HG02642 (cell line): ENCODE results near the gene SLC6A19.

Source experiments
- ATAC-seq: cut with Tn5 transposase; IDR thresholded peaks from one replicate; pipeline ENCODE4 v1.9.1; 2021; ENCODE audit warnings: mild to moderate bottlenecking; ENCODE audit not compliant: unreplicated experiment, poor library complexity

The SLC6A19 gene

DNA sequence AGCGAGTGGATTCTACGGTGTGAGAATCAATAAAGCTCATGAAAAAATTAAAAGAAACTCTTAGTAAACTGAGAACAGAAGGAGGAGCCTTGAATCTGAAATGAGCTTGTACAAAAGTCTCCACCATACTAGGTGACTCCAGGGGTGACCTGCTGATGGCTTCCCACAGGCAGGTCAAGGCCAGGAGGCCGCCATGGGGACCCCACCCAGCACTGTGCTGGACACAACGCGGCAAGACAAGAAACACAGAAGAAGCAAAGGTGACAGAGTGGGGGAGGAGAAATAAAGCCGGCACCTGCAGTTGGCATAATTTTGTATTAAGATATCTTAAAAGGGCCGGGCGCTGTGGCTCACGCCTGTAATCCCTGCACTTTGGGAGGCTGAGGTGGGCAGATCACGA is 12.1 kb upstream of the SLC6A19 start:
- ATAC-seq: no peak

DNA sequence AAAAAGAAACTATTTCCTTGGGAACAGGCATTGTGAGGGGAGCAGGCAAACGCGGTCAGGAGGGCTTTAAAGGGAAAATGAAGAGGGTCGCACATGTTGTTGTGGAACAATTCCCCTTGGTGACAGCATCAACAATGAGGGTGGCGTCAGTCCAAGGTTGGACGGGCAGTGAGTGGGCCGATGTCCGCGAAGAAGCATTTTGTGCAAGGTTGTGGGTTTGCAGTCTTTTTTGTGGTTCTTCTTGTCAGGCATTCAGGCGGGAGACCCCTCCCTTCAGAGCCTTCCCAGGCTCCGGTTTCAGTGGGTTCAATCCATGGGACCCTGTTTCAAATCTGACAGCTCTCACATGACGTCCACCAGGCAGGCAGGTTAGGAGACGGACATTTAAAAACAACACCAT is 11.1 kb upstream of the SLC6A19 start:
- ATAC-seq: no peak

DNA sequence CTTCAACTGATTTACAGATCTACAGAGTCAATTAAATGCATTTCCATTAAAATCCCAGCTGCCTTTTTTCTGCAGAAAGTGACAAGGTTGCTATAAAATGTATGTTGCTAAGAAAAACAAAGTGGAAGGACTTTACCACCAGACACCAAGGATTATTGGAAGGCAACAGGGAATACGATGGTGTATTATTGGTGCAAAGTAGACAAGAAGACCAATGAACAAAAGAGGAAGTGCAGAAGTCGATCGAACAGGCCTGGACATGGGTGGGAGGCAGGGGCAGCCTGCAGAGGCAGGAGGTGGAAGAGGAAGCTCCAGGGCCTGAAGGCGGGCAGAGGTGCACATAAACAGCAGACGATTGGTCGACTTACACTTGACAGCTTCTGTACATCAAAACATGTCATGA is 10.6 kb upstream of the SLC6A19 start:
- no peak for ATAC-seq

DNA sequence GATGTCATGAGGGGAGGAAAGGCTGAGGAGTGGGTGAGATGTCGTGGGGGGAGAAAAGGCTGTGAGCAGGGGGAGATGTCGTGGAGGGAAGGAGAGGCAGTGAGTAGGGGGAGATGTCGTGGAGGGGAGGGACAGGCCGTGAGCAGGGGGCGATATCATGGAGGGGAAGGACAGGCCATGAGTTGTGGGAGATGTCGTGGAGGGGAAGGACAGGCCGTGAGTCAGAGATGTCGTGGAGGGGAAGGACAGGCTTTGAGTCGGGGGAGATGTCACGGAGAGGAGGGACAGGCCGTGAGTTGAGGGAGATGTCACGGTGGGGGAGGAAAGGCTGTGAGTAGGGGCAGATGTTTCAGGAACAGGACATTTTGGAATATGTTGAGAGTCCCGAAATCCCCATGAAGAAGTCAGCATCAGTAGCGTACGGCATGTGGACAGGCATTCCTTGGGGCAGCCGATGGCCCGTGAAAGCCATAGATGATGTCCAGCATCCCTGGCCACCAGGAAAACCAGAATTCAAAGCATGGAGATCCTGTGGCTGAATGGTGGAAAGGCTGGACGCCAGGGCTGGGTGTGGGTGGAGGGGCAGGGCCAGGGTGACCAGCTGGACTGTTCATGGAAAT is 8.3 kb upstream of the SLC6A19 start:
- no peak for ATAC-seq

DNA sequence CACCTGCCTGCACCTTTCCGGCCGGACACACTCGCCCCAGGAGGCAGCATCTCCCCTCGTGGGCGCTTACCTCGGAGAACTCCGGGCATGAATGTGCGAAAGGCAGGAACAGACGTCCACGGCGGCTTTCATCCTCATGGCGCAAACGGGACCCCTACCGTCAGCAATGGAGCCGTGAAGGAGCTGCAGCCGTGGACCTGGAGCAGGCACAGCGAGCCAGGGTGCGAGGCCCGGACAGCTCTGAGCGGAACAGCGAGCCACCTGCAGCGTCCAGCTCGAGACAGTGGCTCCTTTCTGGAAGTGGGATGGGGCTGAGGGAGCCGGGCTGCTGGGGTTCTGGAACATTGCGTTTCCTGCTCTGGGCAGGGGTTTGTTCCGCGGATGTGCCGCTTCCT is 7.8 kb upstream of the SLC6A19 start:
- ATAC-seq: no peak

DNA sequence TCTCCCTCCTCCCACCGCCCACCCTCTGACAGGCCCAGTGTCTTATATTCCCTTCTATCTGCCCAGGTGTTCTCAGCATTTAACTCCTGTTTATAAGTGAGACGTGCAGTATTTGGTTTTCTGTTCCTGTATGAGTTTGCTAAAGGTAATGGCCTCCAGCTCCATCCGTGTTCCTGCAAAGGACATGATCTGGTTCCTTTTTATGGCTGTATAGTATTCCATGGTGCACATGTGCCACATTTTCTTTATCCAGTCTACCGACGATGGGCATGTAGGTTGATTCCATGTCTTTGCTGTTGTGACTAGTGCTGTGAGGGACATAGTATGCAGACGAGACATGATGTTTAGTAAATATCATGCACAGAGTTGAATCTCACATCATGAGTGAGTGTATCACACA is 7.0 kb upstream of the SLC6A19 start:
- no peak for ATAC-seq

DNA sequence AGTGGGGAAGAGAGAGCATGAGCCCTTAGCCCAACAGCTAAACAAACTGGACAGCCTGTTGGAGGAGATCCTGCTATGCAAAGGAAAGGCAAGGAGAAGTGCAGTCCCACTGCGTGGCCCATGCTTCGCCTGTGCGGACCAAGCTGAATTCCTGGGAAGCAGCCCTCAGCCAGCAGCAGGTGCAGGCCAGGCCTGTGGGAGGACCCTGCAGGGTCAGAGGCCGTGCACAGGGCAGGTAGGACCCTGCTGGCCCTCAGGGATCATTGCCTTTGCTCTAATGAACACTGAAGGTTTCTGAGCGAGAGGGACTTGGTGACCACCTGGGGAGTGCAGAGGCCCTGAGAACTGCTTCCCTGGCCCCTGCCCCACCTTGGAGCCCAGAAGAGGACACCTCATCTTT is 6.0 kb upstream of the SLC6A19 start:
- ATAC-seq: no peak

DNA sequence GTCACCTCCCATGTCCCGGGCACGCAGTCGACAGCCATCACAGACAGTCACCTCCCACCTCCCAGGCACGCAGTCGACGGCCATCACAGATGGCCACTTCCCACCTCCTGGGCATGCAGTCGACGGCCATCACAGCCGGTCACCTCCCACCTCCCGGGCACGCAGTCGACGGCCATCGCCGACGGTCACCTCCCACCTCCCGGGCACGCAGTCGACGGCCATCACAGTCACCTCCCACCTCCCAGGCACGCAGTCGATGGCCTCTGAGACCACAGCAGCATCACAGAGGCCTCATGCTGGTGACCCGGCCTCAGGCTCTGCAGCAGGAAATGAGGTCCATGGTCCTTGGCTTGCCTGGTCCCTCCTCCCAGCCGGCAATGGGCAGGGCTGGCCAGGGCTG is 5.5 kb upstream of the SLC6A19 start:
- ATAC-seq: no peak

DNA sequence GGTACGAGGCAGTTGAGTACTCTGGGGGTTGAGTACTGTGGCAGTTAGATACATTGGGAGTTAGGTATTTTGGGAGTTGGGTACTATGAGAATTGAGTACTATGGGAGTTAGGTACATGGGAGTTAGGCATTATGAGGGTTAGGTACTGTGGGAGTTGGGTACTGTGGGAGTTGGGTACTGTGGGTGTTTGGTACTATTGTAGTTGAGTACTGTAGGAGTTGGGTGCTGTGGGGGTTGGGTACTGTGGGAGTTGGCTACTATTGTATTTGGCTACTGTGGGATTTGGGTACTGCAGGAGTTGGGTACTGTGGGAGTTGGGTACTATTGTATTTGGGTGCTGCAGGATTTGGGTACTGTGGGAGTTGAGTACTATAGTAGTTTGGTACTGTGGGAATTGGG is 4.8 kb upstream of the SLC6A19 start:
- no peak for ATAC-seq

DNA sequence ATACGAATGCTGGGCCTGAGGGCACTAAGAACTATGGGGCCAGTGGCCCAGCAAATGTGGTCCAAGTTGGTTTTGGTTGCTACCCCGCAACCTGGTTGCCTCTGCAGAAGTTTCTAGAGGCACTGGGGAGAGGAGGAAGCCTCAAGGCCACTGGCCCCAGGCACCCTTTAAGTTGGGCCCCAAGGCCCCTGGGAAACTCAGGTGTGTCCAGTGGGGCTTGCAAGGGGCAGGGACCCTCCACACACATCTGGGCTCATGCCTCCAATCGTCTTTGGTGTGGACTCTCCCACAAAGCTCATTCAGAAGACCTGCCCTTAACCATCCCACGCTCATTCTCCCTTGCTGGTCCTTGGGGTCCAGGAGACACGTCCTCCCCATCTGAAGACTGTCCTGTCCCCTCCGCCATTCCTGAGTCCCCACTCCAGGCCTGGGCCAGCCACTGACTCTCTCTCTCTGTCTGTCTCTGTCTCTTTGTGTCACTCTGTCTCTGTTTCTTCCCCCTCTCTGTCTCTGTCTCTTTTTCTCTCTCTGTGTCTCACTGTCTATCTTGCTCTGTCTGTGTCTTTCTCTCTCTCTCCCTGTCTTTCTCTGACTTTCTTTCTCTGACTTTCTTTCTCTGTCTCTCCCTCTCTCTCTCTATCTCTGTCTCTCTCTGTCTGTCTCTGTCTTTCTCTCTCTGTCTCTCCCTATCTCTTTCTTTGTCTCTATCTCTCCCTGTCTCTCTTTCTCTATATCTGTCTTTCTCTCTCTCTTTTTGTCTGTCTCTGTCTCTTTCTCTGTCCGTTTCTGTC is 3.3 kb upstream of the SLC6A19 start:
- ATAC-seq: no peak

DNA sequence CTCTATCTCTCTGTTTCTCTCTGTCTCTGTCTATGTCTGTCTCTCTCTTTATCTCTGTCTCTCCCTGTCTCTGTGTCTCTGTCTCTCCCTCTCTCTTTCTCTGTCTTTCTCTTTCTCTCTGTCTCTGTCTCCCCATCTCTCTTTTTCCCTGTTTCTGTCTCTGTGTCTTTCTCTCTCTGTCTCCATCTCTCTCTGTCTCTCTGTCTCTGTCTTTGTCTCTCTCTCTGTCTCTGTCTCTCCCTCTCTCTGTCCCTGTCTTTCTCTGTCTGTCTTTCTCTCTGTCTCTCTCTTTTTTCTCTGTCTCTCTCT is 2.1 kb upstream of the SLC6A19 start:
- no peak for ATAC-seq

DNA sequence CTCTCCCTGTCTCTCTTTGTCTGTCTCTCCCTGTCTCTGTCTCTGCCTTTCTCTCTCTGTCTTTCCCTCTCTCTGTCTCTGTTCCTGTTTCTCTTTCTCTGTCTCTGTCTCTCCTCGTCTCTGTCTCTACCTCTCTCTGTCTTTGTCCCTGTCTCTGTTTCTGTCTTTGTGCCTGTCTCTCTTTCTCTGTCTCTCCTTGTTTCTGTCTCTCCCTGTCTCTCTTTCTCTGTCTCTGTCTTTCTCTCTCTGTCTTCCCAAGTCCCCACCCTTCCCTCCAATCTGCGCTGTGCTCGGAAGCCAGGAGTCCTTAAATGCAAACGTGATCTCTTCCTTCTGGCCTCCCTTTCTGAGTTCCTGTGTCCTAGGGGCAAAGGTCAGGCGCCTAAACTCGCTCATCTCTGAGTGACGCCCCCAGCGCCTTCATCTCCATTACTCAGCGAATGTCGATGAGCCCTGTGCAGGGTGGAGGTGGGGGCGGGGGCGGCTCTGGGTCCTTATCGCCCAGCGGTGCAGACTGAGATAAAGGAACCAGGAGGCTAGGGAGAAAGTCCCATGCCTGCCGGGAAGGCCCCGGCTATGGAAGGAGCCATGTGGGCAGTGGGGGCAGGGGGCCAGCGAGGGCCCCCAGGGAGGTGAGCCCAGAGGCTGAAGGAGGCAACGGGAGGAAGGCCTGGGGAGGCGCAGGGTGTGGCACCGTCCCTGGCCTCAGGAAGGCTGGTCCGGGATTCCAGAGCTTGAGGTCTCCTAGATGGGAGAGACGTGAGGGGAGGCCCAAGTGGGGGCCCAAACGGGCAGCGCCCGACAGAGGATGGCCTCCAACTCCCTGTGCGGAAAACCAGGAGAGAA is 1.5 kb upstream of the SLC6A19 start:
- ATAC-seq: no peak

DNA sequence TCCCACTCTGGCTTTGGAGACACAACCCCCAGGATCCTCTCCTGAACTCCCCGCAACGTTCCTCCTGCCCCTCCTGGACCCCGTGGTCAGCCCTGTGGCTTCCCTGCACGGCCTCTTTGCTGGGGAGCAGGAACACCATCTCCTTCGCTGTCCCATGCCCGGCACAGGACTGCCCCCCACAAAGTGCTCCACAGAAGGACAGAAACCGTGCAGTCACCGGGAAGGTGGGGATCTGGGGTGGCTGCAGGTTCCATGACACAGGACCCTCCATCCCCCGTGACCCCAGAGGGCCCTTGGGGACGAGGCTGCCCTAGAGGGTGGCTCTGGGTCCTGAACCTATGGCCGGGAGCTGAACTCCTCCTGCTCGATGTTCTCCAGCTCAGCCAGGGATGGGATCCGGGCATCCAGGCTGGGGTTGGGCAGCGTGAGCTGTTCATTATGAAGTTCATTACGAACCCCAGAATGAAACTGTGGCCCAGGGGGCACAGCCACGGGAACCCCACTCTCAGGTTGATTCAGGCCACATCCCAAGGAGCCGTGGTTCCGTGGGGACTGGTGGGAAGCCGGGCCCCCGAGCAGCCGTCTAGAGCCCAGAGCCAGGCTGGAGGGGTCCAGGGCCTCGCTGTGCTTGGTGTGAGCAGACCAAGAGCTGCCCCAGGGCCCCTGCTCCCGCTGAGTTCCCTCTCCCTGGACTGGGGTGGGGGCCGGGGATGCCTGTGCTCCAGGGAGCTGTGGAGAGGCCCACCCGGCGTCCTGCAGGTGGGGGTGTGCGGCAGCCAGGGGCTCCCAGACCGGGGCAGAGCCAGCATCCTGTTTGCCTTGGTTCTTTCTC is 684 bp upstream of the SLC6A19 start:
- no peak for ATAC-seq

DNA sequence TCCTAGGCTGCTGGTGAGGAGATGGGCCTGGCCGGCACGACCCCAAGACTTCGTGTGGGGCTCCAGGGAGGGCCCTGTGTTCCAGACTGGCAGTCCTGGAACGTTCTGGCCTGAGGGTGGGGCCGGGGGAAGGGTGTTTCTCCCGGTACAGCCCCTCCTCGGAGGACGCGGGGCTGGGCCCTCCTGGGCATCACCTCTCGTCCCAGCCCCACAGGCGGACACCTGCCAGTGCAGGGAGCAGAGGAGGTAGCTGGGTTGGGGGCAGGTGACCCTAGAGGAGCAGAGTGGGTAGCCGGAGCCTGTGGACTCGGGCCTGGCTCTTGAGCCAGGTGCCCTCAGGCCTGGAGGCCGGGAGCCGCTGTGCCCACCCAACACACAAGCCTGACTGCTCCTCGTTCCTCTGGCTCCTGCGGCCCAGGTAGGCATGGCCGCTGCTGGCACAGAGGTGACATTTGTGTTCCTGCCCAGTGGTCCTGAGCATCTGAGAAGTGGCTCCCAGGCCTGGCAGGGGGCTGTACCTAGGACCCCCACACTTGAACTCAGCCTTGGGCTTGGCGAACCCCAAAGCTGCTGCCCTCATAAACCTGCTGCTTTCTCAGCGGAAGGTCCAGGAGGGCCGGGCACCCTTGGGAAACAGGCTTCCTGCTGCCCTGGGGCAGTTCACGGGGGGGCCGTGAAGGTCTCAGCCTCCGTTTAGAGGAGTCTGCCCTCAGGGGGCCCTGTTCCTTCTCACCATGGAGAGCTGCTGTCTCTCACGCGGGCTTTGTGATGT is 817 bp downstream of the SLC6A19 start:
- no peak for ATAC-seq

DNA sequence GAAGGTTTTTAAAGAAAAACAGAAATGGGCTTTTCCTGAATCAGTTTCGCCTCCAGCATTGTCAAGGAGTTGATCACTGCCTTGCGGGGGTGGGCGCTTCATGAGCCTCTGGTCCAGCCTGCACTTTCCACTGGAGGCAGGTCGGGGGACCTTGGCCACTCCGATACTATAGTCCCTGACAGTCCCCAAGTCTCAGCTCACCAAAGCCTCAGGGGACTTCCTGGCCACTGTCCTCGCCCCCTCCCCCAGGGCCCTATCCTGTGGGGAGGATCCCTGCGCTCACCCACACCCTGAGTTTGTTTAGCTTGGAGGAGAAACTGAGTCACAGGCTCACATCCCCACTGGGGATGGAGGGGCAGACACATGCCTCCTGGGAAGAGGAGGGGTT is 1.4 kb downstream of the SLC6A19 start:
- no peak for ATAC-seq

DNA sequence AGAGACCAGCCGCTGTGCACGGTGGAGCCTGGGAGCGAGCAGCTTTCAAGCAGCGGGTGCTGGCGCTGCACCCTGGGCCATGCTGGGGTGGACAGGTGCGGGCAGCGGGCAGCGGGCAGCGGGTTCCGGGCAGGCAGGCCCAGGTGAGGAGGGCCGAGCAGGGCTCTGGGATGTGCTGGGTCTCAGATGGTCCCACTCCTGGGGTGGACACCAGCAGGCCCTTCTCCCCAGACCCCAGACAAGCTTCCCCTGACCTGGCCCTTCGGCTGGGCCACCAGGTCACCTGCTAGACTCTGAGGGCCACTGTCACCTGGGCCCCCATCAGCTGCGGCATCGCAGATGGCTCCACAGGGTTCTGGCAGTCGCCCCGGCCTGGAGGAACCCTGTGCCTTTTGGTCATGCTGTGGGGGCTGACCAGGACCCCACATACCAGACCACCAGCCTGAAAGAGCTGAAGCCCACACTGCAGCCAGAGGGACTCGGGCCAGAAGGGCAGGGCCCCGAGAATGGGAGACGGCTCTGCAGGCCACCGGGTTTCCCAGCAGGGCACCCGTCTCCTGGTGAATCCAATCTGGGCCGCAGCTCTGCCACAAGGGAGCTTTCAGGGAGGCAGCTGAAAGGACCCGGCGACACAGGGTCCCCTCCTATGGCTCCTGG is 2.0 kb downstream of the SLC6A19 start:
- ATAC-seq: no peak

DNA sequence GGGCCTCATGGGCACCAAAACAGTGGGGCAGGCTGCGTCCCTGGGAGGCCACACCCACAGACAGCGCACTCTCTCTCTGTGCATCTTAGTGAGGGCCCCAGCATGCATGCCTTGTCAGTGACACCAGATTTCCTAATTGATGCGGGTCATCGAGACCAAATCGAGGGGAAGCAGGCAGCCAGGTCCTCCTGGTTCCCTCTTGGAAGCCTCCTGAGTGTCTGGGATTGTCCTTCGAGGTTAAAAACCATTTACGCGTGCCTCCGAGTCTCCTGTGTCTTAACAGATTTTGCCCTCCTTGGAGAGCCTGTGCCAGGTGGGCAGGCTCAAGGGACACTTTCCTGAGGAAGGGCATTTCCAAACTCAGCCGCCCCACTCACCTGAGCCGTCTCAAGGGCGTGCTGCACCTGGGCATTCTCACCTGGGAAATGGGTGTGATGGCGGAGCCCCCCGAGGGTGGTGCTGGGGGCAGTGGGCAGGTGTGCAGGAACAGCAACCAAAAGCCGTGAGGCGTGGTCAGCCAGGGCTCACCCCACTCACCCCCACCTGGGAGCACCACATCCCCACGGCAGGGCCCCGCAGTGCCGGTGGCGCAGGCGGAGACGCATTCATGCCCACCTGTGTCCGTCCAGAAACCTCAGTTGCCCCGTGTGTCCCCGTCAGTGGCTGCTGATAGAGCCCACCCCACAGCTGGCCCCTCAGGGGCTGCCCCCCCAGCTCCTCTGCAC is 2.7 kb downstream of the SLC6A19 start:
- ATAC-seq: no peak

DNA sequence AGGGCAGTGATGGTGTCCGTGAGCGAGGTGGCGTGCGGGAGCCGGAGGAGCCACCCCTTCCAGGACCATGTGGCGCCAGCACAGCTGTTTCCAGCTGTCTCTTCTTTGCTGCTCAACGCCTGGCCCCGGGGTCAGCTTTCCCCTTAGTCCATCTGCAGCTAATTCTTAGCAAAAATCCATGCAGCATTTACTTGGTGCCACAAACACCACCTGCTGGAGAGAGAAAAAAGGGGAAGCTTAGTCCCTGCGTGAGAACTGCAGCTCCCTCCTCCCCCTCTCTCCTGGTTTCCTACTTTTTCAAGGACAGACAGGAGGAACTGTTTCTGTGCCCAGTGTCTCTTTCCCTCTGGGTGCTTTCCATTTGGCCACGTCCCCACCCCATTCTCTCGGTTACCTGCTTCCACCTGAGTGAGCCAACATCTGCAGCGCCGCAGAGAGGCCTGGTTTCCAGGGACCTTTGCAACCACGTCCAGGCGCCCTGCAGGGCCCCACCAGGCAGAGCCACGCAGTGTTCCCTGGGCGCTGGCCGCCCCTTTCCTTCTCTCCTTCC is 3.4 kb downstream of the SLC6A19 start:
- no peak for ATAC-seq
